Panc1 (cell line): ENCODE results near the gene LSMEM2.

Experiments
- CTCF ChIP-seq: fragments of 450-650 bp; IDR thresholded peaks from 2 replicates; pipeline ENCODE4 v1.5.1; 2017; ENCODE audit warnings: mild to moderate bottlenecking
- TCF7L2 ChIP-seq: IDR thresholded peaks from 2 replicates; pipeline ENCODE4 v1.6.1; 2011; ENCODE audit warnings: mild to moderate bottlenecking, low read depth, low read length, inconsistent platforms
- TF ChIP-seq, protein P1 (sequence below), 2 experiments: IDR thresholded peaks; 2 replicates each; pipeline ENCODE4 v1.6.1; 2011 to 2012; ENCODE audit warnings: low read depth in 2 of 2, control low read depth in 1 of 2, low read length in 1 of 2, mild to moderate bottlenecking in 1 of 2, moderate library complexity in 1 of 2; ENCODE audit not compliant: insufficient read depth in 1 of 2

- no peak for TF ChIP-seq CTCF
- TF ChIP-seq TCF7L2, result no peak
- TF ChIP-seq, protein P1, sequence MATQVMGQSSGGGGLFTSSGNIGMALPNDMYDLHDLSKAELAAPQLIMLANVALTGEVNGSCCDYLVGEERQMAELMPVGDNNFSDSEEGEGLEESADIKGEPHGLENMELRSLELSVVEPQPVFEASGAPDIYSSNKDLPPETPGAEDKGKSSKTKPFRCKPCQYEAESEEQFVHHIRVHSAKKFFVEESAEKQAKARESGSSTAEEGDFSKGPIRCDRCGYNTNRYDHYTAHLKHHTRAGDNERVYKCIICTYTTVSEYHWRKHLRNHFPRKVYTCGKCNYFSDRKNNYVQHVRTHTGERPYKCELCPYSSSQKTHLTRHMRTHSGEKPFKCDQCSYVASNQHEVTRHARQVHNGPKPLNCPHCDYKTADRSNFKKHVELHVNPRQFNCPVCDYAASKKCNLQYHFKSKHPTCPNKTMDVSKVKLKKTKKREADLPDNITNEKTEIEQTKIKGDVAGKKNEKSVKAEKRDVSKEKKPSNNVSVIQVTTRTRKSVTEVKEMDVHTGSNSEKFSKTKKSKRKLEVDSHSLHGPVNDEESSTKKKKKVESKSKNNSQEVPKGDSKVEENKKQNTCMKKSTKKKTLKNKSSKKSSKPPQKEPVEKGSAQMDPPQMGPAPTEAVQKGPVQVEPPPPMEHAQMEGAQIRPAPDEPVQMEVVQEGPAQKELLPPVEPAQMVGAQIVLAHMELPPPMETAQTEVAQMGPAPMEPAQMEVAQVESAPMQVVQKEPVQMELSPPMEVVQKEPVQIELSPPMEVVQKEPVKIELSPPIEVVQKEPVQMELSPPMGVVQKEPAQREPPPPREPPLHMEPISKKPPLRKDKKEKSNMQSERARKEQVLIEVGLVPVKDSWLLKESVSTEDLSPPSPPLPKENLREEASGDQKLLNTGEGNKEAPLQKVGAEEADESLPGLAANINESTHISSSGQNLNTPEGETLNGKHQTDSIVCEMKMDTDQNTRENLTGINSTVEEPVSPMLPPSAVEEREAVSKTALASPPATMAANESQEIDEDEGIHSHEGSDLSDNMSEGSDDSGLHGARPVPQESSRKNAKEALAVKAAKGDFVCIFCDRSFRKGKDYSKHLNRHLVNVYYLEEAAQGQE (IDR thresholded peaks at IDR 0.05; ENCODE audit: insufficient read depth in 1 of 2, low read depth in 2 of 2, low read length in 1 of 2), result no peak
These were observed 28.4 kb upstream of the LSMEM2 start for GRCh38 chr3:50250514-50250913.
